T-cell (primary cell): ENCODE measurements around the gene KRTAP10-2. TPM values are rescaled to one million over a fixed set of nuclear protein-coding genes. Genes with fewer than 3 reads are reported as not detected.
"Not testable (repeated sequence)": the region's sequence is repeated elsewhere in the genome, so short reads cannot be mapped to it uniquely, and the experiment has no call there.

Experiments
- ATAC-seq, 4 experiments: fragments of 200-7000 bp in 3 of 4; fragments of 150-1000 bp in 1 of 4; cut with Tn5 transposase; replicated peaks in 1 of 4; 1 replicate in 3 of 4; 2 replicates in 1 of 4; pipeline ENCODE4 v1.10.0; 2021; ENCODE audit warnings: moderate library complexity in 3 of 4, mild to moderate bottlenecking in 2 of 4, moderate number of reproducible peaks in 1 of 4
- CTCF ChIA-PET, 2 donors: fragments of 300-600 bp; sonication (Branson Sonifier 250); formaldehyde crosslinking; loops; one replicate each; lab custom pipeline; 2022; ENCODE audit warnings: antibody characterized with exemption in 2 of 2; lab: Charles Lee
- POLR2A ChIA-PET, 2 donors: fragments of 300-600 bp; sonication (Branson Sonifier 250); formaldehyde crosslinking; loops; one replicate each; lab custom pipeline; 2022; ENCODE audit warnings: antibody characterized with exemption in 2 of 2; lab: Charles Lee
- DNase-seq, 35 experiments: peaks; one replicate each; pipeline versions ENCODE4 v3.0.0 to v3.0.0-alpha.2; 2013 to 2023
- H3K27ac ChIP-seq: one replicate; pipeline ENCODE4 v1.5.1; 2013; ENCODE audit warnings: low read length
- H3K27me3 ChIP-seq, 2 experiments: replicated peaks in 1 of 2; 1 replicate in 1 of 2; 2 replicates in 1 of 2; pipeline versions ENCODE4 v1.6.1 to v1.7.0; 2013; ENCODE audit warnings: low read length in 1 of 2, mixed read lengths in 1 of 2; ENCODE audit not compliant: control insufficient read depth in 2 of 2, insufficient read depth in 2 of 2; ENCODE audit errors: extremely low read depth in 1 of 2
- H3K36me3 ChIP-seq, 2 donors: 1 replicate in 1 of 2; 2 replicates in 1 of 2; pipeline versions ENCODE4 v1.6.1 to v1.7.0; 2013; ENCODE audit warnings: low read length in 1 of 2; ENCODE audit not compliant: control insufficient read depth in 2 of 2, insufficient read depth in 1 of 2; ENCODE audit errors: extremely low read depth in 1 of 2
- H3K4me1 ChIP-seq, 2 experiments: 1 replicate in 1 of 2; 2 replicates in 1 of 2; pipeline versions ENCODE4 v1.6.1 to v1.7.0; 2013; ENCODE audit warnings: low read length in 2 of 2, mixed read lengths in 1 of 2; ENCODE audit not compliant: insufficient read depth in 2 of 2, control insufficient read depth in 1 of 2; ENCODE audit errors: extremely low read depth in 1 of 2
- H3K4me3 ChIP-seq, 2 donors: 1 replicate in 1 of 2; 2 replicates in 1 of 2; pipeline versions ENCODE4 v1.5.1 to v1.7.0; 2013; ENCODE audit warnings: mild to moderate bottlenecking in 2 of 2, low read length in 1 of 2, moderate library complexity in 1 of 2; ENCODE audit not compliant: control insufficient read depth in 1 of 2; ENCODE audit errors: extremely low read depth in 1 of 2
- H3K9me3 ChIP-seq: 2 replicates; pipeline ENCODE4 v1.7.0; 2013
- H3K27ac Mint-ChIP-seq, 2 donors: one replicate each; pipeline ENCODE4 v1.8.0; 2020 to 2021; ENCODE audit warnings: mild to moderate bottlenecking in 2 of 2, mixed read lengths in 2 of 2
- H3K27me3 Mint-ChIP-seq, 2 donors: one replicate each; pipeline ENCODE4 v1.8.0; 2021 to 2022; ENCODE audit warnings: mixed read lengths in 2 of 2
- H3K36me3 Mint-ChIP-seq: one replicate; pipeline ENCODE4 v1.8.0; 2021; ENCODE audit warnings: mixed read lengths
- H3K4me1 Mint-ChIP-seq, 3 donors: one replicate each; pipeline ENCODE4 v1.8.0; 2020 to 2022; ENCODE audit warnings: mixed read lengths in 3 of 3, mild to moderate bottlenecking in 1 of 3
- H3K4me3 Mint-ChIP-seq, 3 donors: one replicate each; pipeline ENCODE4 v1.8.0; 2020 to 2022; ENCODE audit warnings: mild to moderate bottlenecking in 3 of 3, mixed read lengths in 3 of 3, moderate library complexity in 3 of 3
- H3K9me3 Mint-ChIP-seq, 3 donors: one replicate each; pipeline ENCODE4 v1.8.0; 2020 to 2022; ENCODE audit warnings: mixed read lengths in 3 of 3
- WGBS: methylation state at CpG from one replicate; pipeline ENCODE4 v1.1.5; 2013; ENCODE audit warnings: missing lambda C conversion rate; ENCODE audit not compliant: insufficient coverage; 5-methylcytosine and 5-hydroxymethylcytosine counted together
- total RNA-seq, 35 experiments: library from RNA in 6 of 35; stranded (reverse) in 6 of 35; fragments of 120-200 nt in 1 of 35; gene quantifications; one replicate each; pipeline versions ENCODE4 v1.2.1 to v1.2.4 and lab custom pipeline; 2013 to 2026

KRTAP10-2 gene, protein sequence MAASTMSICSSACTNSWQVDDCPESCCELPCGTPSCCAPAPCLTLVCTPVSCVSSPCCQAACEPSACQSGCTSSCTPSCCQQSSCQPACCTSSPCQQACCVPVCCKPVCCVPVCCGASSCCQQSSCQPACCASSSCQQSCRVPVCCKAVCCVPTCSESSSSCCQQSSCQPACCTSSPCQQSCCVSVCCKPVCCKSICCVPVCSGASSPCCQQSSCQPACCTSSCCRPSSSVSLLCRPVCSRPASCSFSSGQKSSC
- total RNA-seq = not detected
- total RNA-seq (2013) = not detected
- 0 to 0.13 (median 0) reads per million in 29 experiments for total RNA-seq (lab: John Stamatoyannopoulos, UW)

DNA sequence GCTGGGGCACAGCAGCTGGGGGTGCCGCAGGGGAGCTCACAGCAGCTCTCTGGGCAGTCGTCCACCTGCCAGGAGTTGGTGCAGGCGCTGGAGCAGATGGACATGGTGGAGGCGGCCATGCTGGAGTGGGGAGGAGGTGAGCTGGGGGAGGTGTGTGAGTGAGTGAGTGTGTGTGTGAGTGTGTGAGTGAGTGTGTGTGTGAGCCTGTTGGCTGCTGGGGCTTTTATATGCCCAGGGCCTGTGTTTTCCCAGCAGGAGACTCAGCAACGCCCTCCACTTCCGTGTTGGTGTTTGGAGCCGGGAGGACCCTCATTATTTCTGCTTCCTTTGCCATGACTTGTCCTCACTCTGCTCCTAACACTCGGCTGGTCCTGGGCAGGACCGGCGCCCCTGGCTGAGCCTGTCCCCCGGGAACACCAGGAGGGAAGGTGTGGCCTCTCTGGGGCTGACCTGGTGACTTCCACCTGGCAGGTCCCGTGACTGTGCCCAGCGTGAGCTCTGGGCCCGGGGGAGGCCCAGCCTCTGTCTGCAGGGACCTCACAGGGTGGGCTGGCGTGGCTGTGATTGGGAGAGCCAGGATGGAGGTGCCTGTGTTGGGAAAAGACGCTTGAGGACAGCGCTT is at the start of gene KRTAP10-2:
TSS of gene KRTAP10-2 (minus strand) at position 166 of the 622 bp plus-strand sequence. CDS start at position 119, 47 bp downstream.
- Mint-ChIP-seq H3K4me1 (peaks cover 29 to 35% (median 31%) of the 10 kb centered on the region in 3 donors), H3K36me3 (peaks cover 24% of the 10 kb centered on the region), H3K4me3 (no peak within 1 kb of the TSS), H3K27ac (no peak within 1 kb of the TSS), H3K9me3 (peaks cover 12 to 23% (median 13%) of the 10 kb centered on the region in 3 donors), H3K27me3 (peaks cover 0 to 2% of the 10 kb centered on the region in 2 donors)
- no peaks in the 10 kb centered on the region for H3K27me3 ChIP-seq
- ChIA-PET CTCF (no interaction called here), POLR2A (no interaction called here)
- no peak within 1 kb of the TSS for H3K4me3 ChIP-seq
- H3K4me1 ChIP-seq = peaks cover 2 to 15% of the 10 kb centered on the region in 2 experiments
- WGBS = 87% methylated on average over 13 of the region's 17 CpGs
- no peak for ATAC-seq
- no peaks in the 10 kb centered on the region for H3K36me3 ChIP-seq
- H3K9me3 ChIP-seq = peaks cover 2% of the 10 kb centered on the region
- H3K27ac ChIP-seq = no peak within 1 kb of the TSS
- DNase-seq = peak in 1 of 35 experiments; percentile 9

DNA sequence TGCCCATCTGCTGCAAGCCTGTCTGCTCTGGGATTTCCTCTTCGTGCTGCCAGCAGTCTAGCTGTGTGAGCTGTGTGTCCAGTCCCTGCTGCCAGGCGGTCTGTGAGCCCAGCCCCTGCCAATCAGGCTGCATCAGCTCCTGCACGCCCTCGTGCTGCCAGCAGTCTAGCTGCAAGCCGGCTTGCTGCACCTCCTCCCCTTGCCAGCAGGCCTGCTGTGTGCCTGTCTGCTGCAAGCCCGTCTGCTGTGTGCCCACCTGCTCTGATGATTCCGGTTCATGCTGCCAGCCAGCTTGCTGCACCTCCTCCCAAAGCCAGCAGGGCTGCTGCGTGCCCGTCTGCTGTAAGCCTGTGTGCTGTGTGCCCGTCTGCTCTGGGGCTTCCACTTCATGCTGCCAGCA is 49.8 kb upstream of the KRTAP10-2 start:
- H3K9me3 ChIP-seq, H3K27ac ChIP-seq, H3K4me3 Mint-ChIP-seq, DNase-seq, H3K27ac Mint-ChIP-seq, POLR2A ChIA-PET, H3K36me3 Mint-ChIP-seq, H3K4me1 ChIP-seq, CTCF ChIA-PET, ATAC-seq, H3K36me3 ChIP-seq, H3K4me1 Mint-ChIP-seq, H3K4me3 ChIP-seq: not testable (repeated sequence)
- 70% methylated on average over 9 of the region's 10 CpGs for WGBS
- peaks cover 0 to 28% of the 10 kb centered on the region in 2 experiments for H3K27me3 ChIP-seq
- peaks cover 5 to 10% (median 6%) of the 10 kb centered on the region in 3 donors for H3K9me3 Mint-ChIP-seq
- H3K27me3 Mint-ChIP-seq = peaks cover 0 to 15% of the 10 kb centered on the region in 2 donors

DNA sequence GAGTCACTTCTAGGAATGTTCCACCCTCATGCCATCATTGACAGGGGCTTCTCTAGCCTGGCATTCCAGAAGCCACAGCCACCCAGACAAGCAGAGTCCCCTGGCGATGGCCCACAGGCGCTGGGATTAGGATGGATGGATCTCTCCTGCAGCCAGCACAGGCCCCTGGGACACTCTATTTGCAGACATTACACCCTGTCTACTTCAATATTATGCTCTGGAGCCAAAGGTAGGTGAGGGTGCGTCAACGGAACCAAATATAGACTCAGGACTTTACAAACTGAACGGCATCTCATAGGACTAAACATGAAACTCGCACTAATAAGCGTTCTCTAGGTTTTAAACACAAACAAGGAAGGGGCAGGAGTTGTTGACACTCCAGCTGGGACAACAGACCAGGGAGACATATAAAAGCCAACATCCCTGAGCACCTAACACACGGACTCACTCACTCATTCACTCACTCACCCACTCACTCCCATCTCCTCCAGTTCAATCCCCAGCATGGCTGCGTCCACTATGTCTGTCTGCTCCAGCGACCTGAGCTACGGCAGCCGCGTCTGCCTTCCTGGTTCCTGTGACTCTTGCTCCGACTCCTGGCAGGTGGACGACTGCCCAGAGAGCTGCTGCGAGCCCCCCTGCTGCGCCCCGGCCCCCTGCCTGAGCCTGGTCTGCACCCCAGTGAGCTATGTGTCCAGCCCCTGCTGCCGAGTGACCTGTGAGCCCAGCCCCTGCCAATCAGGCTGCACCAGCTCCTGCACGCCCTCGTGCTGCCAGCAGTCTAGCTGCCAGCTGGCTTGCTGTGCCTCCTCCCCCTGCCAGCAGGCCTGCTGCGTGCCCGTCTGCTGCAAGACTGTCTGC is 49.0 kb upstream of the KRTAP10-2 start, which contains the start of gene KRTAP10-7:
TSS of gene KRTAP10-7 (plus strand) at position 480 of the 861 bp plus-strand sequence. CDS start at position 505, 25 bp downstream.
- H3K4me3 ChIP-seq, ATAC-seq, H3K4me1 Mint-ChIP-seq, POLR2A ChIA-PET, H3K27ac Mint-ChIP-seq, CTCF ChIA-PET, H3K4me3 Mint-ChIP-seq, H3K36me3 ChIP-seq, DNase-seq, H3K27ac ChIP-seq, H3K36me3 Mint-ChIP-seq, H3K9me3 ChIP-seq, H3K4me1 ChIP-seq: not testable (repeated sequence)
- H3K9me3 Mint-ChIP-seq = peaks cover 5 to 10% (median 6%) of the 10 kb centered on the region in 3 donors
- H3K27me3 Mint-ChIP-seq = peaks cover 0 to 11% of the 10 kb centered on the region in 2 donors
- WGBS = 85% methylated on average over 10 of the region's 23 CpGs
- peaks cover 0 to 28% of the 10 kb centered on the region in 2 experiments for H3K27me3 ChIP-seq

DNA sequence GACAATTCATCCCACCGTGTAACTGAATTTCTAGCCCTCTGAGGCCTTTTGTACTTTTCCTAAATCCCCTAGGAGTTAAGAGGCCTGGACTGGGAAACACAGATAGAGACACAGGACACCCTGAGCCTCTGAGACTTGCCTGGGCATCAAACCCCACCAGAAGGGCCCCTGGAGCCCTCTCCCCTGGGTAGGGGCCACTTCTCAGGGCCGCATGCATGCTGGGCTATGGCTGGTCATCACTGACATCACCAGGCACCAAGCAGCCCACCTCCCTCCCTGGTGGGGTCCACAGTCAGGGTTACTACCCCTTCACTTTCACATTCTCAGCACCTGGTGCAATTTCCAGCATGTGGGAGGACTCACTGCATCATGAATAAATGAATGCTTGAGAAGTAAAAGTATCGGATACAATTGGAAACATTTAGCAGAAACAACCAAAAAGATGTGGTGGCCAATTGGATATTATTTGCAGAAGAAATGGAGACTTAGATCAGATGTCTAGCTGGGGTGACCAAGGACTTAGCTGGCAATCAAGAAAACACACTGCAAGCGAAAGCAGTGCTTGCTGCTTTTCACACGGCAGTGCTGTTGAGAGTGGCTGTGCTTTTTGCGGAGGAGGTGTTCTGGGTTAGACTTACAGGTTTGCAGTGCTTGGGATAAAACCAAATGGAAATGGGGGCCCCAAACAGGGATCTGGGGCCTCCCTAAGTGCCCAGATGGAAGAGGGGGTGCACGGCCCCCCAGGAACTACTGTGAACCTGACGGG is 48.1 kb upstream of the KRTAP10-2 start:
- DNase-seq (no peak), ATAC-seq (no peak)
- POLR2A ChIA-PET = no interaction called here
- no peaks in the 10 kb centered on the region for H3K4me1 ChIP-seq
- peaks cover 0 to 28% of the 10 kb centered on the region in 2 experiments for H3K27me3 ChIP-seq
- peaks cover 0 to 5% (median 0%) of the 10 kb centered on the region in 3 donors for H3K4me1 Mint-ChIP-seq
- no peak overlapping the region for H3K27ac ChIP-seq
- H3K36me3 ChIP-seq = no peaks in the 10 kb centered on the region
- no peak overlapping the region for H3K27ac Mint-ChIP-seq
- H3K4me3 Mint-ChIP-seq = no peak overlapping the region
- H3K9me3 Mint-ChIP-seq = peaks cover 5 to 10% (median 6%) of the 10 kb centered on the region in 3 donors
- H3K27me3 Mint-ChIP-seq = peaks cover 0 to 10% of the 10 kb centered on the region in 2 donors
- H3K36me3 Mint-ChIP-seq = peaks cover 3% of the 10 kb centered on the region
- no peaks in the 10 kb centered on the region for H3K9me3 ChIP-seq
- no peak overlapping the region for H3K4me3 ChIP-seq
- WGBS = 90% methylated on average over 5 of the region's 8 CpGs
- CTCF ChIA-PET = no interaction called here

DNA sequence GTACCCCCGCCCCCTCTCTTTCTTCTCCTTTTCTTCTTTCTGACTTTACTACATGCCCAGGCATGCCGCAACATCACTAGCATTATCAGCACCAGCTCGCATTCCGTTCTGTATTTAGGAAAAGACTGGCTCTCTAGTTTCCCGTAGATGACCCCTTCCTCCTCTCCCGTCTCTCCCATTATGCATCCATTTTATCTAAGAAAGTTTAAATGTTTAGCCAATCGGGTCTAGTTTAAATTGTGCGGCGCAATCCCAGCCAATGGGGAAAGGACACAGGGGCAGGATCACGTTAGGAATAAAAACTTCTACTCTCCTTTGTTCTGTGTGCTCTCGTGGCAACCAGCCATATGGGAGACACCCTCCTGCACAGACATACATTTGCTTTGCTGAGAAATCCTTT is 46.8 kb upstream of the KRTAP10-2 start:
- H3K27me3 Mint-ChIP-seq = peaks cover 0 to 13% of the 10 kb centered on the region in 2 donors
- CTCF ChIA-PET = no interaction called here

More for the DNA sequence above, 46.8 kb upstream of the KRTAP10-2 start:
- Mint-ChIP-seq H3K27ac (no peak overlapping the region), H3K9me3 (peaks cover 5 to 10% (median 6%) of the 10 kb centered on the region in 3 donors), H3K4me1 (peaks cover 0 to 5% (median 2%) of the 10 kb centered on the region in 3 donors), H3K4me3 (no peak overlapping the region), H3K36me3 (peaks cover 3% of the 10 kb centered on the region)
- Histone ChIP-seq H3K4me3 (no peak overlapping the region), H3K36me3 (no peaks in the 10 kb centered on the region), H3K27ac (no peak overlapping the region), H3K27me3 (peaks cover 0 to 21% of the 10 kb centered on the region in 2 experiments), H3K9me3 (no peaks in the 10 kb centered on the region), H3K4me1 (peaks cover 0 to 2% of the 10 kb centered on the region in 2 experiments)
- ATAC-seq = no peak
- no peak for DNase-seq
- POLR2A ChIA-PET = no interaction called here
- 74% methylated on average over 4 of the region's 11 CpGs for WGBS
